A549 treated with Hydrocortisone at 1 μM for 4 hours (cell line): ENCODE results near the gene AP5M1. TPM values are rescaled to one million over a fixed set of nuclear protein-coding genes. Genes with fewer than 3 reads are reported as not detected.

ENCODE experiments used
- total RNA-seq: library from RNA; stranded (reverse); fragments of 200-300 nt; extraction: Qiagen RNA extraction; gene quantifications from 5 replicates; pipeline ENCODE4 v1.2.3, GENCODE V29; 2022

AP5M1 gene, protein sequence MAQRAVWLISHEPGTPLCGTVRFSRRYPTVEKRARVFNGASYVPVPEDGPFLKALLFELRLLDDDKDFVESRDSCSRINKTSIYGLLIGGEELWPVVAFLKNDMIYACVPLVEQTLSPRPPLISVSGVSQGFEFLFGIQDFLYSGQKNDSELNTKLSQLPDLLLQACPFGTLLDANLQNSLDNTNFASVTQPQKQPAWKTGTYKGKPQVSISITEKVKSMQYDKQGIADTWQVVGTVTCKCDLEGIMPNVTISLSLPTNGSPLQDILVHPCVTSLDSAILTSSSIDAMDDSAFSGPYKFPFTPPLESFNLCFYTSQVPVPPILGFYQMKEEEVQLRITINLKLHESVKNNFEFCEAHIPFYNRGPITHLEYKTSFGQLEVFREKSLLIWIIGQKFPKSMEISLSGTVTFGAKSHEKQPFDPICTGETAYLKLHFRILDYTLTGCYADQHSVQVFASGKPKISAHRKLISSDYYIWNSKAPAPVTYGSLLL
- 16.3 to 23.2 TPM (median 20.1 TPM) in 5 replicates for total RNA-seq

DNA sequence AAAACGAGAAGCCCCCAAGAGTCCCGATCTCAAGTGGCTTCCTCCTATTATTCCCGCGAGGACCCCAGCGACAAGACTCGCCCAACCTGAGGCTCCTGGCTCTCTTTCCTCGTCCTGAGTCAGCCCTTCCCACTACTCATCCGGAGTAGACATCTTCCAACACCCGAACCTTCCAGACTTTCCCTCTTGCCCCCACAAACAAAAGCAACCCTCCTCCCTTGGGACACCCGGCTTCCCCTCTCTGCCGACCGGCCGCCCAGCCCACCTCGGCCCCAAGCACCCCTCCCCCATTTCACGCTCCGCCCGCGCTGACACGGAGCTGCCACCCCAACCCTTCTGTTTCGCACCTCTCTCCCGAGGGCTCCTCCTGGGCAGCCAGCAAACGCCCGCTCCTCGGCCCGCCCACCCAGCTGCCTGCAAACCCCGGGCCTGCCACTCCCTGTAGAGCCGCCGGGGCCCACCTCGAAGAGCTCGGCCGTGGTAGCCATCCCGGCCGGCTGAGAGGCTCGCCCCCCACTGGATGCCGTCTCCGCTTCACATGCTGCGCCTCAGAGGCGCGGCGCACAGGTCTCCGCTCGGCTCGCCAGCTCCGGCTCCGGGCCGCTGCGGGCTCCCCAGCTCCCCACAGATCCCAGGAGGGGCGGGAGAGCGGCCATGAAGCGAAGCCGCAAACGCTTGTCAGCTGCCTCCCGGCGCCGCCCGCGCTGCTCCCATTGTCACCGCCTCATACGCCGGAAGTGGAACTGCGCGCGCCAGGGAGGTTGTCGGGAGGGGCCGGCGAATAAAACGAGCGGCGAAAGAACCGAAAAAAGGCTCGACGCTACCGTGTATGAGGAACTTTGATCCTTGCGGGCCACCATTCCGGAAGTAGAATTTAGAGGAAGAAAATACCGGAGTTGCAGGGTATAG is at the start of gene AP5M1, which contains the start of gene EXOC5:
TSS of gene AP5M1 (plus strand) at position 811 of the 909 bp plus-strand sequence. CDS start 344 bp downstream, outside the sequence.
TSS of gene EXOC5 (minus strand) at position 745 of the 909 bp plus-strand sequence. CDS start at position 488, 257 bp downstream.

Other genes with a start within 250 kb of the AP5M1 start
- gene EXOC5, start 66 bp upstream of the AP5M1 start, total RNA-seq: 28.5 to 42.8 TPM (median 38.7 TPM) in 5 replicates
- 11.0 to 15.3 TPM (median 13.3 TPM) in 5 replicates for gene NAA30, start 121.6 kb downstream of the AP5M1 start, total RNA-seq
- gene CCDC198, start 224.9 kb downstream of the AP5M1 start, total RNA-seq: 1.5 to 2.3 TPM (median 2.0 TPM) in 5 replicates